GM18508 (cell line): ENCODE data around the gene ULK1.
"Not testable (repeated sequence)": the region's sequence is repeated elsewhere in the genome, so short reads cannot be mapped to it uniquely, and the experiment has no call there.

Source experiments
- ATAC-seq: cut with Tn5 transposase; IDR thresholded peaks from one replicate; pipeline ENCODE4 v1.9.1; 2021; ENCODE audit warnings: moderate number of reproducible peaks; ENCODE audit not compliant: insufficient read depth, unreplicated experiment

The ULK1 gene

GRCh38 chr12:131960590-131961325, 66.3 kb downstream of the ULK1 start:
- ATAC-seq: not testable (repeated sequence)

GRCh38 chr12:131961328-131961727, 66.9 kb downstream of the ULK1 start:
- not testable (repeated sequence) for ATAC-seq

GRCh38 chr12:131962069-131962468, 67.6 kb downstream of the ULK1 start:
- no peak for ATAC-seq

GRCh38 chr12:131963381-131963780, 69.0 kb downstream of the ULK1 start:
- no peak for ATAC-seq

GRCh38 chr12:131965073-131965472, 70.7 kb downstream of the ULK1 start:
- ATAC-seq: no peak

GRCh38 chr12:131971226-131971625, 76.8 kb downstream of the ULK1 start:
- no peak for ATAC-seq
